Endometrial microvascular endothelial cells (primary cell): ENCODE results near the gene ZSCAN16. TPM values are rescaled to one million over a fixed set of nuclear protein-coding genes. Genes with fewer than 3 reads are reported as not detected.
"Not testable (repeated sequence)": the region's sequence is repeated elsewhere in the genome, so short reads cannot be mapped to it uniquely, and the experiment has no call there.

Experiments
- in situ Hi-C: cut with HindIII; loops from 2 replicates; pipeline ENCODE4 v1.10.0; 2017; ENCODE audit warnings: low sequenced_read_pairs, low pct_unique_long_range_greater_than_20kb; ENCODE audit errors: inconsistent ontology term
- total RNA-seq: library from RNA; depleted of rRNA; stranded (reverse); fragments of >200 nt; gene quantifications from one replicate; pipeline ENCODE4 v1.2.3, GENCODE V29; 2015; ENCODE audit errors: inconsistent ontology term

Gene ZSCAN16
- total RNA-seq, 1 donor from 2014 or later: 4.9 TPM

DNA sequence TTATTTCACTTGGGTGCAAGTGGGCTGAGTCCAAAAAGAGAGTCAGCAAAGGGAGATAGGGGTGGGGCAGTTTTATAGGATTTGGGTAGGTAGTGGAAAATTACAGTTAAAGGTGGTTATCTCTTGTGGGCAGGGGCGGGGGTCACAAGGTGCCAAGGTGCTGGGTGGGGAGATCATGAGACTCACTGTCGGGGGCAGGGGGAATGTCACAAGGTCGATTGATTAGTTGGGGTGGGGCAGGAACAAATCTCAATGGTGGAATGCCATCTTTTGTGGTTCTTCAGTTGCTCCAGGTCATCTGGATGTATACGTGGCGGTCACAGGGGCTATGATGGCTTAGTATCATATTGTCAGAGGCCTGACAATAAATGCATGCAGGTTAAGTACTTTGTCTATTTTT lies 2.1 kb upstream of the ZSCAN16 start:
- in situ Hi-C loops: not testable (repeated sequence)

DNA sequence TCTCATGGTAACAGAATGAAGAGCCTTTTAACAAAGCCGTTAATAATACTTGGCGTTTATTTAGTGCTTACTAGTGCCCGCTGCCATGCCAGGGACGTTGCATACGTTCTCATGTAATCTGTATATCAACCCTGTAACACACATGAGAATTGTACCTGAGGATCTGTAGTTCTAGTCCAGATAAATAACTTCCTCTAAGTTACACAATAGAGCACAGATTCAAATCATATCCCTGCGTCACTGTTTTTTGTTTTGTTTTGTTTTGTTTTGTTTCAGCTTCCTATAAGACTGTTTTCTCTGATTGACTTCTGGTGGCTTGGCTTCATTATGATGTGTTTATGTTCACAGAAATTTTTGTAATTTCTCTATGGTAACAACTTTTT lies 553 bp downstream of the ZSCAN16 start:
- in situ Hi-C loops: no loop called here

DNA sequence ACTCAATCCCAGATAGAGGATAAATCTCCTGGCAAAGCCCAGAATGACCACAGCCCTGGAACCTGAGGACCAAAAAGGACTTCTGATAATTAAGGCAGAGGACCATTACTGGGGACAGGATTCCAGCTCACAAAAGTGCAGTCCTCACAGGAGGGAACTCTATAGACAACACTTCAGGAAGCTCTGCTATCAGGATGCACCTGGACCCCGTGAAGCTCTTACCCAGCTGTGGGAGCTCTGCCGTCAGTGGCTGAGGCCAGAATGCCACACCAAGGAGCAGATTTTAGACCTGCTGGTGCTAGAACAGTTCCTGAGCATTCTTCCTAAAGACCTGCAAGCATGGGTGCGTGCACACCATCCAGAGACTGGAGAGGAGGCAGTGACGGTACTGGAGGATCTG lies 992 bp downstream of the ZSCAN16 start:
- in situ Hi-C loops: no loop called here

DNA sequence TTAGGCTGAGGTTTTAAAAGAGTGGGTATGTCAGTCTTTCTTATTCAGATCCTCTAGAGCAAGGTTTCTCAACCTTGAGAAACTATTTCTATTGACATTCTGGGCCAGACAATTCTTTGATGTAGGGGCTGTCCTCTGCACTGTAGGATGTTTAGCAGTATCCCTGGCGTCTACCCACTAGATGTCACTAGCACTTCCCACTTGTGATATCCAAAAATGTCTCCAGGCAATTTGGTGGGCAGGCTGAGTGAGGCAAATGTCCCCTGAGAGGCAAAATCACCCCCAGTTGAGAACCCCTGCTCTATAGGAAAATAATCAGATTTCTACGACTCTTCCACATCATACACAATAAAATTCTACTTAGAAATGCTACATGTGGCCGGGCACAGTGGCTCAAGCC lies 9.6 kb downstream of the ZSCAN16 start:
- in situ Hi-C loops: no loop called here

DNA sequence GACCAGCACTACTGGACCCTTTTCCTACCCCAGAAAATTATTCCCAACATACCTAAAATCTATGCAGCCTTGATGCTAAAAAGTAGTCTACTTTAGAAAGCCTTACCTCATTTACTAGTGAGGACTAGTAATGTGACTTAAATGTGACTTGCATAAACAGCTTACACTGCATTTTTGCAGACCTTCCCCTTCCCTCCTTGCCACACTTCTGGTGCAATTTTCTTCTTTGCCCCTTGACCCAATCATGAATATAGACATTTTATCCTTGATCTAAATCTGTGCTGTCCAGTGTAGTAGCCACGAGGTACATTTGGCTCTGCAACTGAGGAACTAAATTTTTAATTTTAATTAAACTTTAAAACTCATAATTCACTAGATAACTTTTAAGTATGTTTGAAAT lies 10.3 kb downstream of the ZSCAN16 start:
- in situ Hi-C loops: no loop called here

DNA sequence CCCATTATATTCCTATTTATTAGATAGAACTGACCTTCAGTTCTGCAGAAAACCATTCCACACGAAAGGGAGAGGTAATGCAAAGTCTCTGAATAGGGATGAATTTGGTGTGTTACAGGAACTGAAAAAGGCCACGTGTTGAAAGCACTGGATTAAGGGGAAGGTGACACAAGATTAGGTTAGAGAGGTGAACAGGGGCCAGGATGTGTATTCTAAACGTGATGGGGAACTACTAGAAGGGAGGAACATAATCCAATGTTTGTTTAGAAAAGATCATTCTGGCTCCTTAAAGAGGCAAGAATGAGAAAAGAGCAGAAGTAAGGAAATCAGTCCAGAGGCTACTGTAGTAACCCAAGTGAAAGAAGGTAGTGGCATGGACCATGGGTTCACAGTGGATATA lies 11.0 kb downstream of the ZSCAN16 start:
- in situ Hi-C loops: no loop called here

DNA sequence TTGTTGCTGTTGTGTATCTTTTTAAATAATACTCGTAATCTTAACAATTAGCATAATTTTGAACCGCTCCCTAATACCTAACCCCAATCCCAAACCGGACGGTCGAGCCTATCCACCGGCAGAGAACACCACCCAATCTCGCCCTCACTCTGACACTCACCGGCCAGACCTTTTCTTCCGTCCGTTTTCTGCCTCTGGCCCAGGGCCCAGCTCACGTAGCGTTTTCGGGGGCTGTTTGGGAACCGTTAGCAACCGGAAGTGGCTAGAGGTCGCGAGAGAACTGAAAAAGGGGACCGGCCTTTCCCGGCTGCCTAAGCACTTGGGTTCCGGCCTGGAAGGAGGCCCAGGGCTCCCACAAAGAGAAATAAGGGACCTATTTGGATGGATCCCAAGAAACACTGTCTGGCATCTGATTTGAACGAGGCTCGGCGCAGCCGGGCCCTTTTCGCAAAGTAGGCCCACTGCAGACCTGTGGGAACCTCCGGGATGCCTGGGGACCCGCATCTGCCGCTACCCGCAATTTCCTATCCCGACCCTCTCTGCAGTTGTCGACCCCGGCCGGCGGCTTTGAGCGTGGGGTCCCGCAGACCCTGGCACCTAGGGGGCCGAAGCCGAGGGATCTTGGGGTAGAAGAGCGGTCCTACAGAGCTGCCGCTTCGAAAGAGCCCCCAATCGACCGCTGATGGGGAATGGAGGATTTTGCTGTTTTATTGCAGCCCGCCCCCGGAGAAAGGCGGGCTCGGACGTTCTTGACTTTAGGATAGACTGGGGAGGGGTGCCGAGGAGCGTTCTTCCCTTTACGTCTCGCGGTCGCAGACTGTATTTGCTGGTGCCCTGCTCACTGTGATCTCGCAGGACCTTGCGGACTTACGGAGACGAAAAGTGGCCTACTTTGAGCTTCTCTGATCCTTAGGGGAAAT lies 12.4 kb downstream of the ZSCAN16 start:
- in situ Hi-C loops: no loop called here

DNA sequence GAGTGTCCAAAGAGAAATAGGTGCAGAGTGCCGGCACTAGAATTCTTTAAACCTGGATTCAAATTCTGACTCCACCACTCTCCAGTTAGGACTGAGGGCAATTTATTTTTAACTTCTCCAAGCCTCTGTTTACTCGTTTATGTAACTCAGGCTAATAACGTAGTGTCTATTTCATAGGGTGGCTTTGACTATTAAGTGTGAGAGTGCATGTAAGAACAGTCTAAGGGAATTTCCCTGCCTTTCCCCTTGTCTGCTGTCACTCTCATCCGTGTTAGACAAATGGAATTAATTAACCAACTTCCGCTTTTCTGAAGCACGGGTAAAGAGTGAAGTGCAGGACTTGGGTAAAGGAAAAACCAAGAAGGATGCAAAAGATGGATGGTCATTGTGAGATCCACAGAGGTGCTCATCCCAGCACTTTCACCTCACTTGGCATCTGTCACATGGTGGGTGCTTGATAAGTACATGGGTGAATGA lies 13.1 kb downstream of the ZSCAN16 start:
- in situ Hi-C loops: no loop called here

DNA sequence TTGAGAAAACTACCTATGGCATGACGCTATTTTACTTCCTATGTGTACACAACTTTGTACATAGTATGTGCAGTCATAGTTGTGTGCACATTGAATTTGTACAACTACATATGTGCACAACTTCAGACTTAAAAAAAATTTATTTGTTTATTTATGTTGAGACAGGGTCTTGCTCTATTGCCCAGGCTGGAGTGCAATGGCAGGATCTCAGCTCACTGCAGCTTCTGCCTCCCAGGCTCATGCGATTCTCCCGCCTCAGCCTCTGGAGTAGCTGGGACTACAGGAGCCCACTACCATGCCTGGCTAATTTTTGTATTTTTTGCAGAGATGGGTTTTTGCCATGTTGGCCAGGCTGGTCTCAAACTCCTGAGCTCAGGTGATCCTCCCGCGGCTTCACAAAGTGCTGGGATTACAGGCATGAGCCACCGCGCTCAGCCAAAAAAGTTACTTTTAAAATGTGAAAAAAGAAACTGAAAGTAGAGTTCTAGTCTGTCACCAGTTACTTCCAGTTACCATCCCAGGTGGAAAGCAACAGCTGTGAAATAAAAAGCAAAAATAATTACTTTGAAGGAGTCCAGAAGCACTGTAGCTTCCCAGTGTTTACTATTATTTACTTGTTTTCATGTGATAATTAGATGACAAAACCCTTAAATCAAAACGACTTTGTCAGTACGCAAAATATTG lies 15.6 kb downstream of the ZSCAN16 start:
- in situ Hi-C loops: no loop called here

DNA sequence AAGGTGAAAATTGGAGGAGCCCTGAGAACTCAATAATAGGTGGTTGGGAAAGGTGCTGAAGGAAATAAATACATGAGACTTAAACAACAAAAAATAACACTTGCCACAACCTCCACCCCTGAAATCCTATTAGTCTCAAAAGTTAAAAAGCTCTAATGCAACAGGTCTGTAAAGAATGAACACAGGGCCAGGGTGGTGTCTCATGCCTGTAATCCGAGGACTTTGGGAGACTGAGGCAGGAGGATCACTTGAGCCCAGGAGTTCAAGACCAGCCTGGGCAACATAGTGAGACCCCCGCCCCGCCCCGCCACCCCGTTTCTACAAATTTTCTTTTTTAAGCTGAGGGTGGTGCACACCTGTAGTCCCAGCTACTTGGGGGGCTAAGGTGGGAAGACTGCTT lies 16.2 kb downstream of the ZSCAN16 start:
- in situ Hi-C loops: no loop called here

DNA sequence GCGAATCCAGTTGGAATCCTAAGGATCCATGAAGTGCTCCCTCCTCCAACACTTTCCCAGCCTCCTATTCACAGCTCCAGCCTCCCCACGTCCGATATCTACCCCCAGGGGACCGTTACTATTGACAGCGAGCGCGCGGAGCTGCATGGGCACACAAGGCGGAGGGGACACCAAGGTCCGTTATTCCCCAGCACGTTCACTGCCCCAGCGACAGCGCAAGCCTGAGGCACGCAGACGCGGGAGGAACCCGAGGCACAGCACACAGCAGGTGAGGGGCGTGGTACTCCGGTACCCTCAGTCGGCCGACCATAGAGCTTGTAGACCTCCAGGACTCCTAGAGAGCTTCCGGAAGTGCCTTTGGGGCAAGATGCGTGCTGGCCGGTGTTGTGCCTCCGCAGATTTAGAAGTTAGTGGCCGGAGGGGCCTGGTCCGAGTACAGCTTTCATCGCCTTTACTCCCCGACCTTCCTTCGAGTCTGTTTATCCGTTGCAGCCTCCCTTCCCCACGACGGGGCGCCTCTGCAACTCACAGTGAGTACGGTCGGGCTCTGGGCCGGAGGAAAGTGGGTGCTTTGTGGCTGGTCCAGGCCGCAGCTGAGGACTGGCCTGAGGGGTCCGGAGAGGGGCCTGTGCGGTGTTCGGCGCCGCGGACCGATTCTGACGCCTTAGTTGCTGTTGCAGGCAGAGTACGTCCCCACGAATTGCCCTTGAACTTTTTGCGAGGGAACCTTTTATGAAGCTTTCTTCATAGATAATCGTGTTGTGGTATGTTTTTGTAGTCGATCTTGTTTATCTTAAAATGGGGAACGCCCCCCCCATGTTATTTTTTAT lies 17.3 kb downstream of the ZSCAN16 start, which contains the start of gene ZKSCAN8:
Gene ZKSCAN8, plus strand, starts transcription at position 384 of the 830 bp plus-strand sequence. CDS start 6,525 bp downstream, outside the sequence.
- in situ Hi-C loops: no loop called here

DNA sequence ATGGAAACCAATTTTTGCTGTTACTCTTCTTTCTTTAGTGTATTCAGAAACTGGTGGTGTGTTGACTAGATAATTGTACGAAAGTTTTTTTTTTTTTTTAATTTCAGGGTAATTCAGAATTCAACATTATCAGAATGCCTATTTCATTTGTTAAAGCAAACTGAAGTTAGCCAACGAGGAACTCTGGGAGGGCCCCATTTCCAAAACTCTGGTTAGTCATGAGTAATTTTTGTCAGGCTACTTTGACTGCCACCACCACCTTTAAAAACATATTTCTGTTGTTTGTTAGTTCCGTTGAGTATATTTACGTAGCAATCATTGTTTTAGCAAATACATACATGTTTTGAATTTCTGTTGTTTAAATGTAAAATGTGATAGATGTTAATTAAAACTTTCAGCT lies 18.0 kb downstream of the ZSCAN16 start:
- in situ Hi-C loops: no loop called here

DNA sequence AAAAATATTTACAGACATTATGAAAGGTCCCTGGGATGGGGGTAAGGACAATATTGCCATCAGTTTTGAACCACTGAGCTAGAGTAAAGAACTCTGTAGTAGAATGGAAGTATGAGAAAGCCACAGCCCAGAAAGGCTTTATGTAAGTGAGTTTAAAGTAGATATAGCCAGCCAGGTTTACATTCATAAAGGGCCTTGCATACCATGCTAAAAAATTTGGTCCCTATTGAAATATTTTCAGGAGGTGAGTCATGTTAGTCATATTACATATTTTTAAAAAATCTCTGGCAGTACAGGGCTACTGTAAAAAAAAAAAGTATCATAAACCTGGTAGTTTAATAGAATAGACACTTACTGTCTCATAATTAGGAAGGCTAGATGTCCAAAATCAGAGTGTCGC lies 20.8 kb downstream of the ZSCAN16 start:
- in situ Hi-C loops: no loop called here

DNA sequence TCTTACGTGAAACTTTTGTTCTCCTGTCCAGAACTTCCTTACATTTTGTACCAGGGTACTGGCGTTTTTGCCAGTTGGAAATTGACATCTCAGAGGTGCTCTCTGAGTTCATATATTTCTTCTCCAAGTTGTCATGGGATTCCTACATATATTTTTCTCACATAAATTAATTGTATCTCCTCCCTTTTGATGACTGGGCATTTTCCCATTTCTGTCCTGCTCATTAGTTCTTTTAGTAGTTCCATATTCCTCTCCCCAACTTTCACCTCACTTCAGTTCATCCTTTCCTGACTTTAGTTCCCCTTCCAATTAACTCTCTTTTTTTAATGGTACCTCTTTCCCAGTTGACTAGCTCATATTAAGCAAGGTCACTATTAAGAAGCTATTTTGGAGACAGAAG lies 28.1 kb downstream of the ZSCAN16 start:
- in situ Hi-C loops: no loop called here

DNA sequence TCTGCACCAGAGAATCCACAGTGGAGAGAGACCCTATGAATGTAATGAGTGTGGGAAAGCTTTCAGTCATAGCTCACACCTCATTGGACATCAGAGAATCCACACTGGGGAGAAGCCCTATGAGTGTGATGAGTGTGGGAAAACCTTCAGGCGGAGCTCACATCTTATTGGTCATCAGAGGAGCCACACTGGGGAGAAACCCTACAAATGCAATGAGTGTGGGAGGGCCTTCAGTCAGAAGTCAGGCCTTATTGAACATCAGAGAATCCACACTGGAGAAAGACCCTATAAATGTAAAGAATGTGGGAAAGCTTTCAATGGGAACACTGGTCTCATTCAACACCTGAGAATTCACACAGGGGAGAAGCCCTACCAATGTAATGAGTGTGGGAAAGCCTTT lies 29.1 kb downstream of the ZSCAN16 start:
- in situ Hi-C loops: no loop called here

DNA sequence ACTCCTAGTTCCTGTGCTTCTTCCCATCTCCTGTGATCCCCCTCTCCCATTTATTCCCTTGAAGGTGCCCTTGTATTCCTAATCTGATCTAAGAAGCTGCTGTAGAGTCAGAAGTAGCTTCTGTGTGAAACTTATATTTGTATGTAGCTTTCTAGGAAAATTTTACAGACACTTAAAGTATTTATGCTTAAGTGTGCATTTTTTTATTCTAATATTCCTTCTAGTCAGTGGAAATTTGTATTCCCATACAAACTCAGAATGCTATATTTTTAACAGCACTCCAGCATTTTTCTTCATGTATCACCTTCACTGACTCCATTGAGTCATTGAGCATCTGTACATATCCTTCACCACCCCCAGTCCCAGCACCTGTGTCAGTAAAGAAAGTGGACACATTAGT lies 29.9 kb downstream of the ZSCAN16 start:
- in situ Hi-C loops: no loop called here

DNA sequence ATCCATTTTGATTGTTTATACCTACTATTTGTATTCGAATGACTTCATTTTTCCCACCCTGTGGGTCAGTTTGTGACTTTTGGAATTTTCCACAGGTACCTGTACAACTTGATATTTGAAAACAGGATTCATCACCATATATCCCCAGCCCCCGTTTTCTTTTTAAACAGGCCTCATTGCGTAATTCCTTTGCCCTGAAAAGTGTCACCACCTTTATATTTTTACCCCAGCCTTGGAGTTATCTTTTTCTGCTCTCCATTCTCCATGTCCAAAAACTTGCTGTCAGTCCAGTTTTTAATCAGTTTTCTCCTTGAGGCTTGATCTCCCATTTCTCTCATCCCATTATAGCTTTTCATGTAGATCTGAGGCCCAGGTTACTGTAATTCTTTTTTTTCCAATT lies 33.9 kb downstream of the ZSCAN16 start:
- in situ Hi-C loops: no loop called here

DNA sequence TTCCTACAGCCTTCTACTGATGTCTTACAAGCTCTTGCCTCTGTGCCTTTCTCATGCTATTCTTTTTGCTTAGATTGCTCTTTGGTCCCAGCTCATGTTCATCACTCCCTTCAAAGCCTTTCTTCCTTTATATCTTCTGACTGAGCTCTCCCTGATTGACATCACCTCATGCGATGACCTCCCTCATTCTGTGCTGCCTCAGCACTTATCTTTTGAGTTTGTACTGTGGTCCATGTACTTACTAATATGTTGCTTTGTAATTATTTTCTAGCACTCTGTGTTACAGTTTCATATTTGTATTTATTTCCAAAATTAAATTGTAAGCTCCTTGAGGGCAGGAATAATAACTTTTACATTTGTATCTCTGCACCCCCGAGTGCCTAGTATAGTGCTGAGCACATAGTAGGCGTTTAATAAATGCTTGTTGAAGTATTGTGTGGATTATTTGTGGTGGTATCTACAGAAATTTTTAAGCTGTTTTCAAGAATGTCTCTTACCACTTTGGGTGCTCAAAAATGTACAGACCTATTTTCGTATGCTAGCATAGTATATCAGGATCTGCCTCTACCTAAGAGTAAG lies 34.7 kb downstream of the ZSCAN16 start:
- in situ Hi-C loops: no loop called here

DNA sequence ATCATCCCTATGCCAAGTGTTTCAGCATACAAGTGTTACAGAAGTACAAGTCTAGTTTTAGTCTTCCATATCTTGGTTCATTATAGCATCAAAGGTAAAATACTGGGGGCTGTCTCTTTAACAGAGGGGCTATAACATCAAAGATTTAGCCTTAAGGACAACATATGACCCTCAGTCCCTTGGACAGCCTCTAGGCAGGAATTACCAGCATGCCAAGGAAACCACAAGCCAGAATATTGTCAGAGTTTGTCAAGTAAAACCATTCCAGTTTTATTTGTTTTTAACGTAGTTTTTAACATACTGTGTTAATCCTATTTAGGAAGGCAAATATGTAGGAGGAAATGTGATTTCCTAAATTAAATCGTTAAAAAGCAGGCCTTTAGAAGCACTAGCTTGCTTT lies 35.8 kb downstream of the ZSCAN16 start:
- in situ Hi-C loops: no loop called here
